ENCODE results near the gene NOS1AP.

DNA sequence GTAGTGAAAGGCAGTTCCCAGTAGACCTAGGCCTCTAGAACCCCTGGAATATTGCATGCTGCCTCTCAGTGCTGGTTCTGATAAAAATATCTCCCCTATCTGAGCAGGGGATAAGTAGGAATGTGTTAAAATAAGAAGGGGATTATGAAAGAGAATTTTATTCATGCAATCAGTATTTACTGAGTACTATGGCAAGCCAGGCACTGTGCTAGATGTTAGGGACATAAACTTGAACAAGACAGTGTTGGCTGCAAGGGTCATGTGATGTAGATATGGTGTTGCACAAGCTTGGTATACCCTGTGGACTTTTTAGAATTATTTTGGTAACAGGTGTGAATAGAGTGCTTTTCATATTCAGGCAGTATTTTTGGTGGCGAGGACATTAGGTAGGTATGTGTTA is 23.6 kb downstream of the NOS1AP start:
- TF ChIP-seq TAF1 (IDR thresholded peaks at IDR 0.05; ENCODE audit: borderline replicate concordance, low read depth, low read length) (no peak), POLR2AphosphoS5 (IDR thresholded peaks at IDR 0.05; ENCODE audit: low read depth, low read length) (no peak), POLR2A (IDR thresholded peaks at IDR 0.05; ENCODE audit: low read depth, low read length) (no peak)
